Astrocyte of the hippocampus (primary cell): ENCODE measurements around the gene CELA2B.

Experiments
- DNase-seq: peaks from one replicate; pipeline ENCODE4 v3.0.0; 2011; ENCODE audit warnings: low read depth, low spot score

Gene CELA2B

DNA sequence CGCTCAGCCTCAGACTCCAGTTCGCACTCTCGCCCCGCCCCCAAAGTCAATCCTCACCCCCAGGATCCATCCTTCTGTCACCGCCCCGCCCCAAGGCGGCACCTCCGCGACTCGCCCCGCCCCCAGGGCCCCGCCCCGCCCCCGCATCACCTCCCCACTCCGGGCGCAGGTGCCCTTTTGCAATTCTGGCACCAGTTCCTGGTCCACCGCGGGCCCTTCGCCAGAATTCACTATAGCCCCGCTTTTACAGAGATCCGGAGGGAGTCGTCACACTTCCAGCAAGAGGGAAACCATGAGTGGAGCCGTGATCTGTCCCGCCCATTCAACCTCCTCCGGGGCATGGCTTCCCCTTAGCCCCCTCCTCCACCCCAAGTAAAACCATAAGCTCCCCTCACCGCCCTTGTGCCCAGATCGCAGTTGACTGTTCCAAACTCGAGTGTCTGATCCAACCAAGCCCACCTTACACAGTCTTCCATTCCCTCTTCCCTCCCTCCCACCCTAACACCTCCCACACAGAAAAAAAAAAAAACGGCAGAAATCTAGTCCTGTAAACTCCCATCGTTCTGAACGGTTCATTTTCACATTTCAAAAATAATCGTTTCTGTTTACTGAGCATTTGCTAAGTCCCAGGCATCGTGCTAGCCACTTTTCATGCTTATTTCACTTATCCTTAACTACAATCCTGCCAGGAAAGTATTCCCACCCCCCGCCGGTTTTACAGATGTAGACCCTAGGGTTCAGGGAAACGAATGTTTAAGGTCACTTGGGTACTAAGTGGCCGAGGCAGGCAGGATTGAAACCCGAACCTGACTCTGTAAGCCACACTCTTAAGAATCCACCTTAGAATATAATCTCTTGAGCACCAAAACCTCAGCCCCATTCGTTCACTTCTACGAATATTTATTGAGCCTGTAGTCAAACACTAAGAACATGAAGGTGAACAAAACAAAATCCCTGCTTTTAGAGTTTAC, 49.4 kb downstream of the CELA2B start:
- peak; percentile 10 for DNase-seq

GRCh38 chr1:15526021-15526489, 50.2 kb downstream of the CELA2B start:
- no peak for DNase-seq

DNA sequence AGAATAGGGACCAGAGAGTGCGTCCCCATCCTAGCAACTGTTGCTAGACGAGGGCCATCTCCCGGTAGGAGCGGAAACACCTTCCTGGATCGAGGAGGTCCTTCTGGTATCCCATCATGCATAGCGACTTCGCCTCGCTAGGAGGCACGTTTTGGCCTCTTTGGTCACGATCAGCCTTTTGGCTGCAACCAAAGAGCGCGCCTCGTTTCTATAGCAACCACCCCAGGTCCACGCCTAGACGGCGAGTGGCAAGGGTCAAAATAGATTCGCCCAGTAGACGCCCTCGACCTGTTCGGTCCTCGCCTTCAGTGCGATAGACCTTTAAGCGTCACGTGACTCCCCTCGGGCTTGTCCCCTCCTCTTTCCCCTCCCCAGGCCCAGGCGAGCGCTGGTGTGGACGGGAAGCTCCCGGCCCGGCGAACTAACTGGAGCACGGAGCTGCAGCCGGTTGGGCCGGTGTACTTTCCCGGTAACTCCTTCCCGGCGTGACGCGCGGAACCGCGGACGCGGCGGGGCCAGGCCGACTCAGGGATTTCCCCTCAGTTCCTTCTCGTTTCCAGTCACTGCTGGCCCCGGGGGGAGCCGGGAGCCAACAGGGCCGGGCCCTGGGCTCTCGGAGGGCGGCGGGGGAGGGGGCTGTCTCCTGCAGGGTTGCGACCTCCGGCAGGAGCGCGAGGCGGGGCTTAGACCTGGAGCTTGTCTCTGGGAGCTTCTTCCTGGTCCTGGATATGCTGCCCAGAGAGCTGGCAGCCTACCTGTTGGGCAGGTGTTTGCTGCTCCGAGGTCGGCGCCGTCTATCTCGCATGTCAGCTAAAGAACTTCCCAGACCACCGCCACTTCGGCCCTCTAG, 50.8 kb downstream of the CELA2B start, which contains the start of gene DNAJC16:
DNAJC16 (plus strand) TSS at position 359 of the 850 bp plus-strand sequence. CDS start 2,258 bp downstream, outside the sequence.
- peak; percentile 100 for DNase-seq

- no peak for DNase-seq
Observed at GRCh38 chr1:15531003-15531402, 55.1 kb downstream of the CELA2B start.

GRCh38 chr1:15531682-15532081, 55.8 kb downstream of the CELA2B start:
- DNase-seq = no peak

DNA sequence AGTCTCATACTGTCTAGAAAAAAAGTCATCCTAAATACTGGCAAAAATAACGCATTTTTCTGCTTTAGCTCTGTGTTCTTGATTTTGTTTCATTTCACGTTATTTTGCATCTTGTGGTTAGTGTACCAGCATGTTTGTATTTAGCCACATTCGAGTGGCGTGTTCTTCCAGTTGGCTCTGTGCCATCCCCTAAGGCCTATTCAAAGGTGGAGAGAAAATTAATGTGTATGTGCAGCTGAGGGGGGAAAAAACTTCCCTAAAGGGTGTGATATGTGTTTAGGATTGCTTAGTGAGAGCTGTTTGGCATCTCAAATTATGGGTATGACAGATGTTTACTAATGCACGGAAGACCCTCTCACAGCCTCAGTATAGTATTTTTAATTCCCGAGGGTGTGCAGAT, 62.9 kb downstream of the CELA2B start:
- peak; percentile 57 for DNase-seq

- DNase-seq = peak; percentile 73
Observed at GRCh38 chr1:15540186-15540585, 64.3 kb downstream of the CELA2B start.
